ENCODE data around the gene ATAD1.

Gene ATAD1

DNA sequence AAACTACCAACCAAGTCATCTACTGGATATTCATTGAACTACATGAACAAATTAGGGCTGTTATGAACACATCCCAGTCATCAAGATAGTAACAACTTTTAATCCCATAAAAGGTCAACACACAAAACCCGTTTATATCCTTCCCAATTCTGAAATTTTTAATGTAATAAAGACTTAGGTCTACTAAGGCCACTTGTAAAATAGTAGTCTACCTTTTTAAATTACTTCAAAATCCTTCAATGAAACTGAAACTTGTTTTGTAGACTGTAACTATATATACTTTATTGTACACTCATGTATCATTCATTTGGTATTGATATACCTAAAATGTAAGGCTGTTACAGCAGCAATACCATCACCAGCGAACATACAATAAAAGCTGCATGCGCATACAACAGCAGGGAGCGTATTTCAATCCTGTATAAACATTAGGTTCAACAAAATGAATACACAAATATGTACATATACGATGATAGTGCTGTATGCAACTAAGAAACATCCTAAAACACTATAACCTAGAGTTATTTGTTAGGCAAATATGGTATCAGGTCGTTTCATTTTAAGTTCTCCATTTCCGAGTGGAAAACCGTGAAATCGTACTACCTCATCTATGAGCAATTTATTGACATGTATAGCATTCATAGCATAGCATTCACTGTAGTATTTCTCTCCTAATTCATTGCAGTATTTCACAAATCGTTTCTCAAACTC lies 973 bp downstream of the ATAD1 start:
- TF ChIP-seq, protein P1, sequence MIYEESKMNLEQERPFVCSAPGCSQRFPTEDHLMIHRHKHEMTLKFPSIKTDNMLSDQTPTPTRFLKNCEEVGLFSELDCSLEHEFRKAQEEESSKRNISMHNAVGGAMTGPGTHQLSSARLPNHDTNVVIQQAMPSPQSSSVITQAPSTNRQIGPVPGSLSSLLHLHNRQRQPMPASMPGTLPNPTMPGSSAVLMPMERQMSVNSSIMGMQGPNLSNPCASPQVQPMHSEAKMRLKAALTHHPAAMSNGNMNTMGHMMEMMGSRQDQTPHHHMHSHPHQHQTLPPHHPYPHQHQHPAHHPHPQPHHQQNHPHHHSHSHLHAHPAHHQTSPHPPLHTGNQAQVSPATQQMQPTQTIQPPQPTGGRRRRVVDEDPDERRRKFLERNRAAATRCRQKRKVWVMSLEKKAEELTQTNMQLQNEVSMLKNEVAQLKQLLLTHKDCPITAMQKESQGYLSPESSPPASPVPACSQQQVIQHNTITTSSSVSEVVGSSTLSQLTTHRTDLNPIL (CRISPR knock-in tag; IDR thresholded peaks at IDR 0.05; ENCODE audit: low read depth) = no peak
- peak; percentile 14; the same call in 1 of the 3 replicates for ATAC-seq

DNA sequence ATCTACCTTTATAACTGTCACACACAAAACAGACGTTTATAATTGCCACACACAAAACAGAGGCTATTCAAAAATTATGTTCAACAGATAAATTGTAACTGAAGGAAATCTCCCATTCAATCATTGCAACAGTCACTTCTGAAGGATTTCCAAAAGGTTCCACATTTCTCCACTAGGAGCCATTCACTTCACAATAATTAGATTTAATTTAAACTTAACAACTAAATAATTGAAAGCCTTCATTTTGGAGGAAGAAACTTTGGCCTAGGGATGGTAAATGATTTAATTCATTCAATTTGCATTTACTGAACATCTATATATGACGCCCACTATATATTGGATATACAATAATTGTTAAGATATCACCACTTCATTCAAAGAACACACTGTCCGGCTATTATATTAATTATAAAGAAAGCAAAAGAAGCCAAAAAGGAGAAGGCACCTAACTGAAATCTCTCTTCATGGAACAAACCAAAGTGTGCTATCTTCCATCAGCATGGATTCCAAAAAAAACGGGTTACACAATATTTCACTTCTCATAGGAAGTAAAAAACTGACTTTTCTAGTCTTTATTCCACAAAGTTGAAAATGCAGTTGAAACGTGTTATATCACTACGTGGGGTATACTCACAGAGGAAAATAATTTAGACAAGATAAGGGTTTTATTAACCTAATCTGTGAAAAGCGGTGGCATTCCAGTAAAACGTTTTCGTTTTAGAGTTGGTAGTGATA lies 1.7 kb downstream of the ATAD1 start:
- no peak for ATAC-seq
- TF ChIP-seq ZFP30 (CRISPR knock-in tag; IDR thresholded peaks at IDR 0.05) (no peak), ISL1 (CRISPR knock-in tag; IDR thresholded peaks at IDR 0.05) (no peak), OSR1 (CRISPR knock-in tag; IDR thresholded peaks at IDR 0.05) (no peak), CSDC2 (CRISPR knock-in tag; IDR thresholded peaks at IDR 0.05) (no peak), SNAI2 (CRISPR knock-in tag; IDR thresholded peaks at IDR 0.05) (no peak), ARNTL (CRISPR knock-in tag; IDR thresholded peaks at IDR 0.05; ENCODE audit: borderline replicate concordance, low read depth) (no peak), ZFP3 (CRISPR knock-in tag; IDR thresholded peaks at IDR 0.05) (no peak), BACH2 (CRISPR knock-in tag; IDR thresholded peaks at IDR 0.05; ENCODE audit: borderline replicate concordance) (no peak), ZNF565 (CRISPR knock-in tag; conservative IDR thresholded peaks at IDR 0.05; ENCODE audit: low read depth) (no peak), RARB (CRISPR knock-in tag; IDR thresholded peaks at IDR 0.05) (no peak), ESRRG (CRISPR knock-in tag; IDR thresholded peaks at IDR 0.05) (no peak), GLIS3 (CRISPR knock-in tag; IDR thresholded peaks at IDR 0.05) (no peak), TOX (CRISPR knock-in tag; IDR thresholded peaks at IDR 0.05; ENCODE audit: borderline replicate concordance) (no peak), PPARA (CRISPR knock-in tag; IDR thresholded peaks at IDR 0.05; ENCODE audit: borderline replicate concordance) (no peak), ZNF8 (CRISPR knock-in tag; IDR thresholded peaks at IDR 0.05) (no peak), TCF4 (CRISPR knock-in tag; IDR thresholded peaks at IDR 0.05; ENCODE audit: borderline replicate concordance) (no peak)
- TF ChIP-seq, protein P1 (CRISPR knock-in tag; IDR thresholded peaks at IDR 0.05; ENCODE audit: low read depth) = no peak
- TF ChIP-seq, protein P2, sequence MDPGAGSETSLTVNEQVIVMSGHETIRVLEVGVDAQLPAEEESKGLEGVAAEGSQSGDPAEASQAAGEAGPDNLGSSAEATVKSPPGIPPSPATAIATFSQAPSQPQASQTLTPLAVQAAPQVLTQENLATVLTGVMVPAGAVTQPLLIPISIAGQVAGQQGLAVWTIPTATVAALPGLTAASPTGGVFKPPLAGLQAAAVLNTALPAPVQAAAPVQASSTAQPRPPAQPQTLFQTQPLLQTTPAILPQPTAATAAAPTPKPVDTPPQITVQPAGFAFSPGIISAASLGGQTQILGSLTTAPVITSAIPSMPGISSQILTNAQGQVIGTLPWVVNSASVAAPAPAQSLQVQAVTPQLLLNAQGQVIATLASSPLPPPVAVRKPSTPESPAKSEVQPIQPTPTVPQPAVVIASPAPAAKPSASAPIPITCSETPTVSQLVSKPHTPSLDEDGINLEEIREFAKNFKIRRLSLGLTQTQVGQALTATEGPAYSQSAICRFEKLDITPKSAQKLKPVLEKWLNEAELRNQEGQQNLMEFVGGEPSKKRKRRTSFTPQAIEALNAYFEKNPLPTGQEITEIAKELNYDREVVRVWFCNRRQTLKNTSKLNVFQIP (CRISPR knock-in tag; IDR thresholded peaks at IDR 0.05; ENCODE audit: borderline replicate concordance, low read depth) = no peak
- TF ChIP-seq, protein P3, sequence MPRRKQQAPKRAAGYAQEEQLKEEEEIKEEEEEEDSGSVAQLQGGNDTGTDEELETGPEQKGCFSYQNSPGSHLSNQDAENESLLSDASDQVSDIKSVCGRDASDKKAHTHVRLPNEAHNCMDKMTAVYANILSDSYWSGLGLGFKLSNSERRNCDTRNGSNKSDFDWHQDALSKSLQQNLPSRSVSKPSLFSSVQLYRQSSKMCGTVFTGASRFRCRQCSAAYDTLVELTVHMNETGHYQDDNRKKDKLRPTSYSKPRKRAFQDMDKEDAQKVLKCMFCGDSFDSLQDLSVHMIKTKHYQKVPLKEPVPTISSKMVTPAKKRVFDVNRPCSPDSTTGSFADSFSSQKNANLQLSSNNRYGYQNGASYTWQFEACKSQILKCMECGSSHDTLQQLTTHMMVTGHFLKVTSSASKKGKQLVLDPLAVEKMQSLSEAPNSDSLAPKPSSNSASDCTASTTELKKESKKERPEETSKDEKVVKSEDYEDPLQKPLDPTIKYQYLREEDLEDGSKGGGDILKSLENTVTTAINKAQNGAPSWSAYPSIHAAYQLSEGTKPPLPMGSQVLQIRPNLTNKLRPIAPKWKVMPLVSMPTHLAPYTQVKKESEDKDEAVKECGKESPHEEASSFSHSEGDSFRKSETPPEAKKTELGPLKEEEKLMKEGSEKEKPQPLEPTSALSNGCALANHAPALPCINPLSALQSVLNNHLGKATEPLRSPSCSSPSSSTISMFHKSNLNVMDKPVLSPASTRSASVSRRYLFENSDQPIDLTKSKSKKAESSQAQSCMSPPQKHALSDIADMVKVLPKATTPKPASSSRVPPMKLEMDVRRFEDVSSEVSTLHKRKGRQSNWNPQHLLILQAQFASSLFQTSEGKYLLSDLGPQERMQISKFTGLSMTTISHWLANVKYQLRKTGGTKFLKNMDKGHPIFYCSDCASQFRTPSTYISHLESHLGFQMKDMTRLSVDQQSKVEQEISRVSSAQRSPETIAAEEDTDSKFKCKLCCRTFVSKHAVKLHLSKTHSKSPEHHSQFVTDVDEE (CRISPR knock-in tag; IDR thresholded peaks at IDR 0.05) = no peak
- TF ChIP-seq, protein P4, sequence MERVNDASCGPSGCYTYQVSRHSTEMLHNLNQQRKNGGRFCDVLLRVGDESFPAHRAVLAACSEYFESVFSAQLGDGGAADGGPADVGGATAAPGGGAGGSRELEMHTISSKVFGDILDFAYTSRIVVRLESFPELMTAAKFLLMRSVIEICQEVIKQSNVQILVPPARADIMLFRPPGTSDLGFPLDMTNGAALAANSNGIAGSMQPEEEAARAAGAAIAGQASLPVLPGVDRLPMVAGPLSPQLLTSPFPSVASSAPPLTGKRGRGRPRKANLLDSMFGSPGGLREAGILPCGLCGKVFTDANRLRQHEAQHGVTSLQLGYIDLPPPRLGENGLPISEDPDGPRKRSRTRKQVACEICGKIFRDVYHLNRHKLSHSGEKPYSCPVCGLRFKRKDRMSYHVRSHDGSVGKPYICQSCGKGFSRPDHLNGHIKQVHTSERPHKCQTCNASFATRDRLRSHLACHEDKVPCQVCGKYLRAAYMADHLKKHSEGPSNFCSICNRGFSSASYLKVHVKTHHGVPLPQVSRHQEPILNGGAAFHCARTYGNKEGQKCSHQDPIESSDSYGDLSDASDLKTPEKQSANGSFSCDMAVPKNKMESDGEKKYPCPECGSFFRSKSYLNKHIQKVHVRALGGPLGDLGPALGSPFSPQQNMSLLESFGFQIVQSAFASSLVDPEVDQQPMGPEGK (CRISPR knock-in tag; IDR thresholded peaks at IDR 0.05; ENCODE audit: borderline replicate concordance) = no peak

All from SK-N-SH treated with all-trans-retinoic acid at 6 μM for 48 hours (cell line).